ENCODE data around the gene HOPX.

- peak in 1 of 7 experiments; percentile 7 for TF ChIP-seq CTCF (IDR thresholded peaks at IDR 0.05)
- TF ChIP-seq POLR2A (IDR thresholded peaks at IDR 0.05) = no peak
- no peak for TF ChIP-seq EP300 (IDR thresholded peaks at IDR 0.05)
- TF ChIP-seq POLR2AphosphoS5 (IDR thresholded peaks at IDR 0.05) = no peak
Measured at GRCh38 chr4:56626963-56627362, 54.1 kb downstream of the HOPX start.

All from stomach (tissue), 4 donors.